ENCODE measurements around the gene SELENOM.
"Not testable (repeated sequence)": the region's sequence is repeated elsewhere in the genome, so short reads cannot be mapped to it uniquely, and the experiment has no call there.

SELENOM gene

GRCh38 chr22:31077681-31078080, 29.7 kb downstream of the SELENOM start:
- no peak for TF ChIP-seq CTCF (conservative IDR thresholded peaks at IDR 0.05; ENCODE audit: low read depth, low read length)
- no peak for DNase-seq (ENCODE audit: low read depth)

GRCh38 chr22:31075961-31076360, 31.4 kb downstream of the SELENOM start:
- TF ChIP-seq CTCF (conservative IDR thresholded peaks at IDR 0.05; ENCODE audit: low read depth, low read length), result no peak
- peak; percentile 56 for DNase-seq (ENCODE audit: low read depth)
- H3K4me3 ChIP-seq (ENCODE audit: low read depth, low read length), result no peak overlapping the region

More at GRCh38 chr22:31077681-31078080, 29.7 kb downstream of the SELENOM start:
- no peak overlapping the region for H3K4me3 ChIP-seq (ENCODE audit: low read depth, low read length)

GRCh38 chr22:31073545-31074145, 33.7 kb downstream of the SELENOM start:
- H3K4me3 ChIP-seq (ENCODE audit: low read depth, low read length), result not testable (repeated sequence)

GRCh38 chr22:31073125-31073524, 34.2 kb downstream of the SELENOM start:
- not testable (repeated sequence) for DNase-seq (ENCODE audit: low read depth); H3K4me3 ChIP-seq (ENCODE audit: low read depth, low read length)

More at GRCh38 chr22:31073545-31074145, 33.7 kb downstream of the SELENOM start:
- not testable (repeated sequence) for DNase-seq (ENCODE audit: low read depth)

GRCh38 chr22:31069691-31070314, 37.6 kb downstream of the SELENOM start:
- H3K4me3 ChIP-seq (ENCODE audit: low read depth, low read length); DNase-seq (ENCODE audit: low read depth): not testable (repeated sequence)

GRCh38 chr22:31068970-31069369, 38.4 kb downstream of the SELENOM start:
- no peak for DNase-seq (ENCODE audit: low read depth)
- H3K4me3 ChIP-seq (ENCODE audit: low read depth, low read length), result no peak overlapping the region
- TF ChIP-seq CTCF (conservative IDR thresholded peaks at IDR 0.05; ENCODE audit: low read depth, low read length), result no peak

- no peak for DNase-seq (ENCODE audit: low read depth)
- TF ChIP-seq CTCF (conservative IDR thresholded peaks at IDR 0.05; ENCODE audit: low read depth, low read length), result no peak
- no peak overlapping the region for H3K4me3 ChIP-seq (ENCODE audit: low read depth, low read length)
Observed at GRCh38 chr22:31064369-31064768, 43.0 kb downstream of the SELENOM start.

- DNase-seq (ENCODE audit: low read depth), result no peak
- no peak for TF ChIP-seq CTCF (conservative IDR thresholded peaks at IDR 0.05; ENCODE audit: low read depth, low read length)
- no peak overlapping the region for H3K4me3 ChIP-seq (ENCODE audit: low read depth, low read length)
Observed at GRCh38 chr22:31062566-31063230, 44.7 kb downstream of the SELENOM start.

- not testable (repeated sequence) for DNase-seq (ENCODE audit: low read depth); H3K4me3 ChIP-seq (ENCODE audit: low read depth, low read length)
Observed at GRCh38 chr22:31059663-31060062, 47.7 kb downstream of the SELENOM start.
